Testis (tissue), 3 donors: ENCODE measurements around the gene CBR3. TPM values are rescaled to one million over a fixed set of nuclear protein-coding genes. Genes with fewer than 3 reads are reported as not detected.

Source experiments
- DNase-seq: peaks from one replicate; pipeline ENCODE4 v3.0.0-alpha.2; 2019
- H3K27ac ChIP-seq, 2 donors: fragments of 200-600 bp; sonication (generic); one replicate each; pipeline ENCODE4 v1.5.1; 2019
- H3K27me3 ChIP-seq: fragments of 200-600 bp; sonication (generic); one replicate; pipeline ENCODE4 v1.5.1; 2019
- H3K36me3 ChIP-seq: fragments of 200-600 bp; sonication (generic); one replicate; pipeline ENCODE4 v1.5.1; 2017; ENCODE audit warnings: low read depth; ENCODE audit errors: missing control alignments
- H3K4me1 ChIP-seq: fragments of 200-600 bp; sonication (generic); one replicate; pipeline ENCODE4 v1.5.1; 2019
- H3K4me3 ChIP-seq, 2 donors: fragments of 200-600 bp; sonication (generic); one replicate each; pipeline ENCODE4 v1.5.1; 2017 to 2019
- H3K9me3 ChIP-seq: fragments of 200-600 bp; sonication (generic); one replicate; pipeline ENCODE4 v1.5.1; 2017
- POLR2A ChIP-seq: fragments of 450-650 bp; IDR thresholded peaks from one replicate; pipeline ENCODE4 v1.6.1; 2017; ENCODE audit warnings: antibody characterized with exemption, mild to moderate bottlenecking, moderate library complexity
- WGBS, 2 donors: methylation state at CpG; one replicate each; pipeline ENCODE4 v1.1.5; 2018; 5-methylcytosine and 5-hydroxymethylcytosine counted together
- intact Hi-C: fragments of 100-400 bp; cut with DNase I; formaldehyde crosslinking; loops from one replicate; pipeline ENCODE4 v1.15.1; 2023; ENCODE audit warnings: low total_unique reads
- polyA plus RNA-seq: library from polyadenylated mRNA; stranded (reverse); fragments of 350-450 nt; fragmentation: Illumina TruSeq; extraction: RNeasy Lipid Tissue Mini Kit (QIAGEN cat#74804); gene quantifications from one replicate; pipeline ENCODE4 v1.2.3, GENCODE V29; 2014; ENCODE audit warnings: low read depth, low replicate concordance; ENCODE audit not compliant: insufficient read depth
- total RNA-seq, 2 donors: library from RNA; depleted of rRNA; stranded (reverse); fragments of >200 nt; gene quantifications; one replicate each; pipeline ENCODE4 v1.2.3, GENCODE V29; 2016
- TF ChIP-seq, protein P1 (sequence below), 3 experiments: fragments of 450-650 bp in 2 of 3; fragments of 200-600 bp in 1 of 3; sonication (generic) in 1 of 3; IDR thresholded peaks; one replicate each; pipeline ENCODE4 v1.5.1; 2016 to 2019; ENCODE audit warnings: antibody characterized with exemption in 3 of 3, mild to moderate bottlenecking in 2 of 3, moderate library complexity in 1 of 3

The CBR3 gene
- total and polyA plus RNA-seq, 3 donors from 2014 or later: 2.8 to 10.7 (median 6.9) TPM

DNA sequence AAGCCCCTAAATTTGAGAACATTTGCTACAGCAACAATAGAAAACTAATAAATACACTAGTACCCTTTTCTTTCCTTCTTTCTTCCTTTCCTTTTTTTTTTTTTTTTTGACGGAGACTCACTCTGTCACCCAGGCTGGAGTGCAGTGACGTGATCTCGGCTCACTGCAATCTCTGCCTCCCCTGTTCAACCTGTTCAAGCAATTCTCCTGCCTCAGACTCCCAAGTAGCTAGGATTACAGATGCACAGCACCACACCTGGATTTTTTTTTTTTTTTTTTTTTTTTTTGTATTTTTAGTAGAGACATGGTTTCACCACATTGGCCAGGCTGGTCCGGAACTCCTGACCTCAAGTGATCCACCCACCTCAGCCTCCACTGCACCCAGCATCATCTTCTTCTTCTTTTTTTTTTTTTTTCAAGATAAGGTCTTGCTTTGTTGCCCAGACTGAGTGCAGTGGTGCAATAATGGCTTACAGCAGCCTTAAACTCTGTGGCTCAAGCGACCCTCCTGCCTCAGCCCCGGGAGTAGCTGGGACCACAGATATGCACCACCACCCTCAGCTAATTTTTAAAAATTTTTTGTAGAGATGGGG is 19.6 kb upstream of the CBR3 start:
- DNase-seq: no peak
- intact Hi-C loops: no loop called here
- 90 to 94% methylated on average over 6 of the region's 6 CpGs for WGBS, 2 donors

DNA sequence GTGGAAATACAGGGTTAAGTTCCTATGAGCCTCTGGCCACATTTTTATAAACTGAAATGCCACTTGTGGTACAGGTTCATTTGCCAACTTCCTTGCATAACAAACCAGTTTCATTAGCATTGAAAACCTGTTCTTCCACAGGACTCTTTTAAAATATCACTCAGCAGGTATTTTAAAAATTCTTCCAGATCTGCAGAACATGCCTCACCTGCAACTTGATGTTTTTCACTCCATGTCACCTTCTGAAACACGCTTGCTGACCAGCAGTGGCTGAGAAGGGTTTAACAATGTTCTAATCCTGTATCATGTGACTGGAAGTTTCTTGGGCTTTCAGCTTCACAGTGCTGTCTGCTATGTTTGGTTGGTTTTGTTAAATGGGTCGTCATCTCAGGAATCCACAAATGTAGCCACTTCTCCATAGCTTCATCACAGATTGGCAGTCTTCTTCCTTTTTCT is 17.6 kb upstream of the CBR3 start:
- no peaks in the 10 kb centered on the region for H3K9me3 ChIP-seq
- H3K36me3 ChIP-seq: no peaks in the 10 kb centered on the region
- TF ChIP-seq, protein P1, sequence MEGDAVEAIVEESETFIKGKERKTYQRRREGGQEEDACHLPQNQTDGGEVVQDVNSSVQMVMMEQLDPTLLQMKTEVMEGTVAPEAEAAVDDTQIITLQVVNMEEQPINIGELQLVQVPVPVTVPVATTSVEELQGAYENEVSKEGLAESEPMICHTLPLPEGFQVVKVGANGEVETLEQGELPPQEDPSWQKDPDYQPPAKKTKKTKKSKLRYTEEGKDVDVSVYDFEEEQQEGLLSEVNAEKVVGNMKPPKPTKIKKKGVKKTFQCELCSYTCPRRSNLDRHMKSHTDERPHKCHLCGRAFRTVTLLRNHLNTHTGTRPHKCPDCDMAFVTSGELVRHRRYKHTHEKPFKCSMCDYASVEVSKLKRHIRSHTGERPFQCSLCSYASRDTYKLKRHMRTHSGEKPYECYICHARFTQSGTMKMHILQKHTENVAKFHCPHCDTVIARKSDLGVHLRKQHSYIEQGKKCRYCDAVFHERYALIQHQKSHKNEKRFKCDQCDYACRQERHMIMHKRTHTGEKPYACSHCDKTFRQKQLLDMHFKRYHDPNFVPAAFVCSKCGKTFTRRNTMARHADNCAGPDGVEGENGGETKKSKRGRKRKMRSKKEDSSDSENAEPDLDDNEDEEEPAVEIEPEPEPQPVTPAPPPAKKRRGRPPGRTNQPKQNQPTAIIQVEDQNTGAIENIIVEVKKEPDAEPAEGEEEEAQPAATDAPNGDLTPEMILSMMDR (IDR thresholded peaks at IDR 0.05): no peak
- TF ChIP-seq POLR2A: no peak
- H3K4me3 ChIP-seq: no peak overlapping the region
- DNase-seq: no peak
- intact Hi-C loops: no loop called here
- H3K27me3 ChIP-seq: no peaks in the 10 kb centered on the region
- WGBS, 2 donors: 81 to 86% methylated on average over 2 of the region's 2 CpGs
- no peak overlapping the region for H3K27ac ChIP-seq
- H3K4me1 ChIP-seq: peaks cover 12% of the 10 kb centered on the region

More for the DNA sequence above, 19.6 kb upstream of the CBR3 start:
- no peaks in the 10 kb centered on the region for H3K27me3 ChIP-seq
- no peak for TF ChIP-seq POLR2A
- TF ChIP-seq, protein P1 (IDR thresholded peaks at IDR 0.05): no peak
- peaks cover 10% of the 10 kb centered on the region for H3K4me1 ChIP-seq
- H3K36me3 ChIP-seq: no peaks in the 10 kb centered on the region
- no peaks in the 10 kb centered on the region for H3K9me3 ChIP-seq
- no peak overlapping the region for H3K27ac ChIP-seq
- no peak overlapping the region for H3K4me3 ChIP-seq

DNA sequence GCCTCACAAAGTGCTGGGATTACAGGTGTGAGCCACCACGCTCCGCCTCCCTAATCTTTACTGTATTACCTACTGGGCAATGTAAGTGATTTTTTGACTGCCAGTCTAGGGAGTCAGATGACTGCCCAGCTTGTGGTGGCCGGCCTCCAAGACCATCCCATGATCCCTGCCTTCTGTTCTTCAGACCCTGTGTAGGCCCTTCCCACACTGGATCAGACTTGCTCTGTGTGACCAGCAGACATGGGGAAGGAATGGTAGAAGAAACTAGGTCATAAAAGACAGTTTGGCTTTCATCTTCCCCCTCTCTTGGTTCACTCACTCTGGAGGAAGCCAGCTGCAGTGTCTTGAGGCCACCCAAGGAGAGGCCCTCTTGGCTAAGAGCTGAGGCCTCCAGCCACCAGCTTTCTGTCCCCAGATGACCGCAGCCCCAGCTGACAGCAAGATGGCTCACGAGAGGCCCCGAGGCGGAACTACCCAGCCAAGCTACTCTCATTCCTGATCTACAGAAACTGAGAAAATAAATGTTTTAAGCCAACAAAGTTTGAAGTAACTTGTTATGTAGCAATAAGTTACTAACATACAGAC is 14.5 kb upstream of the CBR3 start:
- TF ChIP-seq, protein P1 (IDR thresholded peaks at IDR 0.05): no peak
- TF ChIP-seq POLR2A: no peak
- no peak overlapping the region for H3K4me3 ChIP-seq
- H3K9me3 ChIP-seq: no peaks in the 10 kb centered on the region
- intact Hi-C loops: no loop called here
- DNase-seq: peak; percentile 39
- no peaks in the 10 kb centered on the region for H3K36me3 ChIP-seq
- H3K4me1 ChIP-seq: peaks cover 6% of the 10 kb centered on the region
- H3K27ac ChIP-seq: peak overlapping the region in 1 of 2 donors; percentile 54
- WGBS, 2 donors: 69 to 74% methylated on average over 7 of the region's 7 CpGs
- H3K27me3 ChIP-seq: no peaks in the 10 kb centered on the region

DNA sequence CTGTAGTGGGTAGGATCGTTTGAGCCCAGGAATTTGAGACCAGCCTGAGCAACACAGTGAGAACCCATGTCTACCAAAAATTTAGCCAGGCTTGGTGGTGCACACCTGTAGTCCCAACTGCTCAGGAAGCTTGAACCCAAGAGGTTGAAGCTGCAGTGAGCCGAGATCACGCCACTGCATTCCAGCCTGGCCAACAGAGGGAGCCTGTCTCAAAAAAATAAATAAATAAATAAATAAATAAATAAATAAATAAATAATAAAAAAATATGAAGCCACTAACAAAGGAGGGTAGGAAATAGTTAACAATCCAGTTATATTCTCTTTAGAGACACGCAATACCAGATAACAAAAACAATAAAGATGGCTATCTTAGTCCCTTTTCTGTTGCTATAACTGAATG is 11.9 kb upstream of the CBR3 start:
- H3K4me3 ChIP-seq: no peak overlapping the region
- H3K36me3 ChIP-seq: no peaks in the 10 kb centered on the region
- DNase-seq: no peak
- H3K27me3 ChIP-seq: no peaks in the 10 kb centered on the region
- no peak overlapping the region for H3K27ac ChIP-seq
- 57% methylated on average over 4 of the region's 4 CpGs for WGBS, 2 donors
- intact Hi-C loops: no loop called here
- H3K4me1 ChIP-seq: peaks cover 9% of the 10 kb centered on the region
- H3K9me3 ChIP-seq: no peaks in the 10 kb centered on the region
- TF ChIP-seq, protein P1 (IDR thresholded peaks at IDR 0.05): peak in 1 of 3 experiments; percentile 49
- no peak for TF ChIP-seq POLR2A

DNA sequence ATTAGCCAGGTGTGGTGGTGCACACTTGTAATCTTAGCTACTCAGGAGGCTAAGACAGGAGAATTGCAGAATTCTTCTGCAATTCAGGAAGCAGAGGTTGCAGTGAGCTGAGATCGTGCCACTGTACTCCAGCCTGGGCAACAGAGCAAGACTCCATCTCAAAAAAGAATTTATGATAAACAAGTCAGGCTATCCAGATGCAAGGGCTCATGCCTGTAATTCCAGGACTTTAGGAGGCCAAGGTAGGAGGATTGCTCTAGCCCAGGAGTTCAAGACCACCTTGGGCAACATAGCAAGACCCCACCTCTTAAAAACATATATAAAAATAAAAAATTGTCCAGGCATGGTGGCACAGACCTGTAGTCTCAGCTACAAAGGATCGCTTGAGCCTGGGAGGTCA is 10.5 kb upstream of the CBR3 start:
- no peak overlapping the region for H3K4me3 ChIP-seq
- H3K4me1 ChIP-seq: peaks cover 13% of the 10 kb centered on the region
- no peak overlapping the region for H3K27ac ChIP-seq
- intact Hi-C loops: no loop called here
- no peaks in the 10 kb centered on the region for H3K27me3 ChIP-seq
- H3K36me3 ChIP-seq: no peaks in the 10 kb centered on the region
- TF ChIP-seq, protein P1 (IDR thresholded peaks at IDR 0.05): no peak
- TF ChIP-seq POLR2A: no peak
- H3K9me3 ChIP-seq: no peaks in the 10 kb centered on the region
- DNase-seq: no peak
- 93 to 96% methylated on average over 2 of the region's 2 CpGs for WGBS, 2 donors
